Measurements from ENCODE around the gene ADD1.

Gene ADD1

DNA sequence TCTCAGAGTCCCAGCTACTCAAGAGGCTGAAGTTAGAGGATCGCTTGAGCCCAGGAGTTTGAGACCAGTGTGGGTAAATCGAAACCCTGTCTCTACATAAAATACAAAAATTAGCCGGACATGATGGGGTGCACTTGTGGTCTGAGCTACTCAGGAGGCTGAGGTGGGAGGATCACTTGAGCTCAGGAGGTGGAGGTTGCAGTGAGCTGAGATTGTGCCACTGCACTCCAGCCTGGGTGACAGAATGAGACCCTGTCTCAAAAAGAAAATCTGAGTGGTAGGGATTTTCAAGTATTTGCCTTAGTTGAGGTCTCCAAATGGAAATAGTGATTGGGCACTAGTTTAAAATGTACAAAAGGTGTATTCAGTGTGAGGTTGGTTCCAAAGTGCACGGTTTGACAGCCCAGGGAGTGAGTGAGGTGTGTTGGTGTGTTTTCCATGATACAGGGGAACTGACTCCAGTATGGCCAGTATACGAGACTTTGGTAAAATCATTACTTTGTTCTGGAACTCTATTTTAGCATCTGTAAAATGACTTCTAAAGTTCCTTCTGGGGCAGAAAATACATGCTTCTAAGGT lies 13.8 kb downstream of the ADD1 start:
- DNase-seq (ENCODE audit: low read depth): no peak
- H3K4me3 ChIP-seq (ENCODE audit: control insufficient read depth, low read depth, low read length): no peak overlapping the region
- TF ChIP-seq, protein P1, sequence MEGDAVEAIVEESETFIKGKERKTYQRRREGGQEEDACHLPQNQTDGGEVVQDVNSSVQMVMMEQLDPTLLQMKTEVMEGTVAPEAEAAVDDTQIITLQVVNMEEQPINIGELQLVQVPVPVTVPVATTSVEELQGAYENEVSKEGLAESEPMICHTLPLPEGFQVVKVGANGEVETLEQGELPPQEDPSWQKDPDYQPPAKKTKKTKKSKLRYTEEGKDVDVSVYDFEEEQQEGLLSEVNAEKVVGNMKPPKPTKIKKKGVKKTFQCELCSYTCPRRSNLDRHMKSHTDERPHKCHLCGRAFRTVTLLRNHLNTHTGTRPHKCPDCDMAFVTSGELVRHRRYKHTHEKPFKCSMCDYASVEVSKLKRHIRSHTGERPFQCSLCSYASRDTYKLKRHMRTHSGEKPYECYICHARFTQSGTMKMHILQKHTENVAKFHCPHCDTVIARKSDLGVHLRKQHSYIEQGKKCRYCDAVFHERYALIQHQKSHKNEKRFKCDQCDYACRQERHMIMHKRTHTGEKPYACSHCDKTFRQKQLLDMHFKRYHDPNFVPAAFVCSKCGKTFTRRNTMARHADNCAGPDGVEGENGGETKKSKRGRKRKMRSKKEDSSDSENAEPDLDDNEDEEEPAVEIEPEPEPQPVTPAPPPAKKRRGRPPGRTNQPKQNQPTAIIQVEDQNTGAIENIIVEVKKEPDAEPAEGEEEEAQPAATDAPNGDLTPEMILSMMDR (IDR thresholded peaks at IDR 0.05; ENCODE audit: control insufficient read depth, insufficient read depth, low read depth, low read length, missing control alignments): no peak

DNA sequence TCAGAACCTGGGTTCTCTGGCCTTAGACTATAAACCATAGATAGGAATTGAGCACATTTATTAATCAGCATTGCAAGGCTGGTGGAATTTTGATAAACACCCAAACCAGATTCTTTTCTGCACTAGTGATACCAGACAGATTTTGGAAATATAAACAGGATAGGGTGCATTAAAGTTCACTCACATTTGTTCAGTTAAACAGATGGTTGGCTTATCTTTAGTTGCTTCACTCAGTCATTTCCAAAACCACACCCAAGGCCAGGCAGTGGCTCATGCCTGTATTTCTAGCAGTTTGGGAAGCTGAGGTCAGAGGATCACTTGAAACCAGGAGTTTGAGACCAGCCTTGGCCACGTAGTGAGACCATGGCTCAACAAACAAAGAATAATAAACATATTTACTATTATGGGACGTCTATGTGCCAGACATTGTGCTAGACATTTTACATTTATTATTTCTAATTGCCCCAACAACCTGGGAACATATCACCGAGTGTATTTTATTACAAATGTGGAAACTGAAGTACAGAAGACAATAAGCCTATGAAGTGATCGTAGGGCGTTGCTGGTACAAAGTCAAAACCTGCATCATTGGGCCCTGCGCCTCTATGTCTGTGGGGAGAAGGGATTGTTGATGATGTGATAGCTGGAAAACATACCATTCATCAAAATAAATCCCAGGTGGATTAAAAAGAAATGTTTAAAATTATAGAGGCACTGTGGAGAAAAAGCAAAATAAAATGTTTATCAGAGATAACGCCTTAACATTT lies 15.0 kb downstream of the ADD1 start:
- H3K4me3 ChIP-seq (ENCODE audit: control insufficient read depth, low read depth, low read length): no peak overlapping the region
- no peak for DNase-seq (ENCODE audit: low read depth)
- TF ChIP-seq, protein P1 (IDR thresholded peaks at IDR 0.05; ENCODE audit: control insufficient read depth, insufficient read depth, low read depth, low read length, missing control alignments): no peak

DNA sequence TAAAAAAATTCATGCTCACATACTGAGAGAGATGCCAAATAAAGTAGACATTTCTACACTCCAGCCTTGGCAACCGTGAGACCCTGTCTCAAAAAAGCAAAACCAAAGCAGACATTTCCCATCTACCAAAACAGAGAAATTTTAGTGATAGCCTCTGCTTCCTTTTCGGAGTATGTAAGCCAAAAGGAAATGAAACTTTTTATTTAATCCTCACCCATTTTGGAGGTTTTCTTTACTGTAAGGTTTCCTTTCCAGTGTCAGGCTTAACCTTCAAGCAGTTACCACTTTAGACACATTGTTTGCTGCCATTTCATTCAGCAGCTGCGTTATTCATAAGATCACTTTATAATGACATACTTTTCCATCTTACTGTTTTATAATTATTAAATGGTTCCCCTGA lies 15.9 kb downstream of the ADD1 start:
- DNase-seq (ENCODE audit: low read depth): no peak
- TF ChIP-seq, protein P1 (IDR thresholded peaks at IDR 0.05; ENCODE audit: control insufficient read depth, insufficient read depth, low read depth, low read length, missing control alignments): no peak

DNA sequence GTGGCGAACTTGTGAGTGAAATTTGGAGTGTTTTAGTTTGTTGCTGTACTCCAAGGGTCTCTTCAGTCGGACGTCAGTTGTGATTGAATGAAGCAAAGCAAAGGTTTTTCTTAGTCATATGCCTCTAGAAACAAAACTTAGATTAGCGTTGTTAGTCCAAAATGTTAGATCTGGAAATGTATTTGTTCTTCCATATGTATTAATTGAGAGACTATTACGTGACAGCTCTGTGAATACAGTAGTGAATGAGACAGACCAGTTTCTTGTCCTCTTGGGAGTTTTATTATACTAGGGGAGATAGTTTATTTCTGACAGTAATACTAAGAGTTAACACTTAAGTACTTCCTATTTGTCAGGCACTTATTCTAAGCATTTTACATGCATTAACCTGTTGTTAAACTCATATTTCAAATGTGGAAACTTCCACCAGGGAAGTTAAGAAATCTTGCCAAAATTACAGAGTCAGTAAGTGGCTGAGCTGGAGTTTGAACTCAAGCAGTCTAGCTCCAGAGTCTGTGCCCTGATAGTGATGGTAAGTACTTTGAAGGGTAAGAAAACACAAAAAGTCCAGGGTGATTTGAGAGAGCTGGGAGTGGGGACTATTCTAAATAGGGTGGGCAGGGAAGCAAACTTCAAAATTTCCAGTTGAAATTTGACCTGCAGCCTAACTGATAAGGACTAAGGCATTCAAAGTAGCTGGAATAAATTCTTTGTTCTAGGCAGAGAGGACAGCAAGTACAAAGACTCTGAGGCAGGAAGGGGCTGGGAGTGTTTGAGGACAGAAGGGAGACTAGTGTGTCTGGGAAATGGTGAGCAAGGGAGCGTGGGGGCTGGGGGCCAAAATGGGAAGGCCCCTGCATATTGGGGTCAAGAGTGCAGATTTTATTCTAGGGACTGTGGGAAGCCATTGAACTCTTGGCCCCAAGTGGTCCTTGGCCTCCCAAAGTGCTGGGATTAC lies 17.0 kb downstream of the ADD1 start:
- TF ChIP-seq, protein P1 (IDR thresholded peaks at IDR 0.05; ENCODE audit: control insufficient read depth, insufficient read depth, low read depth, low read length, missing control alignments): no peak
- DNase-seq (ENCODE audit: low read depth): no peak
- H3K4me3 ChIP-seq (ENCODE audit: control insufficient read depth, low read depth, low read length): no peak overlapping the region

More for the DNA sequence above, 15.9 kb downstream of the ADD1 start:
- H3K4me3 ChIP-seq (ENCODE audit: control insufficient read depth, low read depth, low read length): no peak overlapping the region

DNA sequence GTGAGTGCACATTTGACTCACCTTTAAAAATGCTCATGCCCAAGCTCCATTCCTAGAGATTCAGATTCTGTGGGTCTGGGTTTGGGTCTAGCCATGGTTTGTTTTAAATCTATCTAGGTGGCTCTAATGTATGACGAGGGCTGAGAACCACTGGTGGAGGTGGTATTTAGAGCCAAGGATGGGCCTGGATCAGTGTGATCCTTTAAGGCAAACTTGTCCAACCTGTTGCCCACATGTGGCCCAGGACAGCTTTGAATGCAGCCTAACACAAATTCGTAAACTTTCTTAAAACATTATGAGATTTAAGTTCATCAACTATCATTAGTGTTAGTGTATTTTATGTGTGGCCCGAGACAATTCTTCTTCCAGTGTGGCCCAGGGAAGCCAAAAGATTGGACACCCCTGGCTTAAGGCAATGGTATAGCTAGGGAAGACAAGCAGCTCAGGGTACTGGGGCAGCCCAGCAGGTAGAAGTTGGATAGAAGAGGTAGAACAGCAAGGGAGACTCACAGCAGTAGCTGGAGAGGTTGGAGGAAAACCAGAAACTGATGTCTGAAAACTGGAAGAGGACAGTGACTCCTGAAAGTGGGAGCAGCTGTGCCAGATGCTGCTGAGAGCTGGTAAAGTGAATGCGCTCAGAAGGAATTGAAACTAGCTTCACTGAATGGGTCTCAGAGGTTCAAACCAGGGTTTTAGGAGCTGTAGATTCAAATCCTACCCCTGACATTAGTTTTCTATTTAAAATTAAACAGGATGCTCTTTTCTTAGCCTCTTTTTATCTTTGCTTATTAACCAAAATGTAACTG lies 18.2 kb downstream of the ADD1 start:
- H3K4me3 ChIP-seq (ENCODE audit: control insufficient read depth, low read depth, low read length): no peak overlapping the region
- DNase-seq (ENCODE audit: low read depth): no peak
- TF ChIP-seq, protein P1 (IDR thresholded peaks at IDR 0.05; ENCODE audit: control insufficient read depth, insufficient read depth, low read depth, low read length, missing control alignments): no peak

DNA sequence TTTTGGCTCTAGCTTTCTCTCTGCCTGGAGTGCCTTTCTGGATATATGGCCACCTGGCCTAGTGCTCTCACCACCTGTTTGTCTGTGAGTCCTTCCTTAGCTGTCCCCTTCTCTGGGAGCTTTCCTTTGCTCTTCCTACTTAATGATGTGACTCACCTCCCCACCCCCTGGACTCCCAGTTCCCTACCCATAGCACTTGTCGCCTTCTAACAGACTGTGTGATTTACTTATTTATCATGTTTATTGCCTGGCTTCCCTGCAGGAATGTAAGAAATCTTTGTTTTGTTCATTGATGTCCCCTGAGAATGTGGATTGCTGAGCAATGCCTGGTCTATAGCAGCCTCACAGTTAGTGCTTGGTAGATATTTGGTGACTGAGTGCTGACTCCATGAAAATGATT lies 18.9 kb downstream of the ADD1 start:
- no peak overlapping the region for H3K4me3 ChIP-seq (ENCODE audit: control insufficient read depth, low read depth, low read length)
- TF ChIP-seq, protein P1 (IDR thresholded peaks at IDR 0.05; ENCODE audit: control insufficient read depth, insufficient read depth, low read depth, low read length, missing control alignments): no peak
- no peak for DNase-seq (ENCODE audit: low read depth)

Data from AG09309 (cell line).